C4-2B (cell line): Measurements from ENCODE around the gene UBR4.

Source experiments
- H3K27ac ChIP-seq: fragments of 450-650 bp; 2 replicates; pipeline ENCODE4 v1.5.1; 2017
- CTCF ChIP-seq: fragments of 450-650 bp; conservative IDR thresholded peaks from 2 replicates; pipeline ENCODE4 v1.5.1; 2017; ENCODE audit warnings: mild to moderate bottlenecking
- ZFX ChIP-seq: fragments of 450-650 bp; IDR thresholded peaks from 2 replicates; pipeline ENCODE4 v1.6.1; 2017

Gene UBR4

GRCh38 chr1:19067912-19068638 is 142.0 kb downstream of the UBR4 start:
- H3K27ac ChIP-seq, result peak overlapping the region; percentile 82

GRCh38 chr1:19067182-19067911 is 142.7 kb downstream of the UBR4 start:
- peak overlapping the region; percentile 82 for H3K27ac ChIP-seq
- TF ChIP-seq ZFX (no peak), CTCF (no peak)

More at GRCh38 chr1:19067912-19068638, 142.0 kb downstream of the UBR4 start:
- TF ChIP-seq CTCF (no peak), ZFX (no peak)

GRCh38 chr1:19066874-19067181 is 143.2 kb downstream of the UBR4 start:
- H3K27ac ChIP-seq, result peak overlapping the region; percentile 82
- TF ChIP-seq CTCF (no peak), ZFX (no peak)

- TF ChIP-seq CTCF (no peak), ZFX (no peak)
- peak overlapping the region; percentile 82 for H3K27ac ChIP-seq
These were observed 143.7 kb downstream of the UBR4 start for GRCh38 chr1:19066248-19066873.

- TF ChIP-seq ZFX (no peak), CTCF (no peak)
These were observed 144.4 kb downstream of the UBR4 start for GRCh38 chr1:19065526-19066247.

GRCh38 chr1:19064906-19065450 is 145.1 kb downstream of the UBR4 start:
- no peak for TF ChIP-seq ZFX
- TF ChIP-seq CTCF, result no peak
- H3K27ac ChIP-seq, result peak overlapping the region; percentile 82

More at GRCh38 chr1:19065526-19066247, 144.4 kb downstream of the UBR4 start:
- peak overlapping the region; percentile 82 for H3K27ac ChIP-seq
